DND-41 (cell line): ENCODE data around the gene DPM1.

ENCODE experiments used
- ATAC-seq: fragments of 200-7000 bp; cut with Tn5 transposase; 3 replicates; pipeline ENCODE4 v1.9.1; 2021; ENCODE audit warnings: low read depth; ENCODE audit not compliant: insufficient read depth
- DNase-seq: peaks from one replicate; pipeline ENCODE4 v3.0.0-alpha.2; 2020
- H2AFZ ChIP-seq: 2 replicates; pipeline ENCODE4 v1.6.0; 2012; ENCODE audit warnings: low read depth, low read length
- H3K27ac ChIP-seq: 2 replicates; pipeline ENCODE4 v1.5.1; 2012; ENCODE audit warnings: low read length, inconsistent platforms
- H3K27me3 ChIP-seq: fragments of 200-600 bp; sonication (generic); 2 replicates; pipeline ENCODE4 v1.6.0; 2012; ENCODE audit warnings: low read length, mild to moderate bottlenecking, inconsistent platforms; ENCODE audit not compliant: insufficient read depth, poor library complexity
- H3K36me3 ChIP-seq: 2 replicates; pipeline ENCODE4 v1.5.1; 2012; ENCODE audit warnings: low read length, inconsistent platforms; ENCODE audit not compliant: insufficient read depth
- H3K4me1 ChIP-seq: 2 replicates; pipeline ENCODE4 v1.5.1; 2012; ENCODE audit warnings: mild to moderate bottlenecking, low read length; ENCODE audit not compliant: insufficient read depth
- H3K4me2 ChIP-seq: 2 replicates; pipeline ENCODE4 v1.6.0; 2012; ENCODE audit warnings: mild to moderate bottlenecking, moderate library complexity, low read length, inconsistent platforms; ENCODE audit not compliant: insufficient read depth
- H3K4me3 ChIP-seq, 2 experiments: fragments of 200-600 bp in 1 of 2; shearing (Covaris generic) in 1 of 2; 2 replicates each; pipeline ENCODE4 v1.5.1; 2012 to 2016; ENCODE audit warnings: inconsistent platforms in 2 of 2, low read length in 2 of 2, mild to moderate bottlenecking in 2 of 2, low read depth in 1 of 2, moderate library complexity in 1 of 2
- H3K79me2 ChIP-seq: 2 replicates; pipeline ENCODE4 v1.6.0; 2012; ENCODE audit warnings: low read length, inconsistent platforms; ENCODE audit not compliant: insufficient read depth
- H3K9ac ChIP-seq: 2 replicates; pipeline ENCODE4 v1.6.0; 2012; ENCODE audit warnings: low read depth, mild to moderate bottlenecking, inconsistent platforms, low read length, moderate library complexity
- H3K9me3 ChIP-seq: 2 replicates; pipeline ENCODE4 v1.5.1; 2012; ENCODE audit warnings: low read length, moderate library complexity, mild to moderate bottlenecking, inconsistent platforms; ENCODE audit not compliant: insufficient read depth, severe bottlenecking
- H4K20me1 ChIP-seq: 2 replicates; pipeline ENCODE4 v1.6.0; 2012; ENCODE audit warnings: low read length; ENCODE audit not compliant: insufficient read depth
- EZH2 ChIP-seq: IDR thresholded peaks from 3 replicates; pipeline ENCODE4 v1.6.1; 2012; ENCODE audit warnings: borderline replicate concordance, low read depth, mild to moderate bottlenecking, moderate library complexity, low read length, inconsistent platforms; ENCODE audit not compliant: severe bottlenecking
- TF ChIP-seq, protein P1 (sequence below): IDR thresholded peaks from 2 replicates; pipeline ENCODE4 v1.5.1; 2012; ENCODE audit warnings: borderline replicate concordance, low read length, moderate library complexity, mild to moderate bottlenecking; ENCODE audit not compliant: poor library complexity, severe bottlenecking; ENCODE audit errors: extremely low read depth

Gene DPM1

DNA sequence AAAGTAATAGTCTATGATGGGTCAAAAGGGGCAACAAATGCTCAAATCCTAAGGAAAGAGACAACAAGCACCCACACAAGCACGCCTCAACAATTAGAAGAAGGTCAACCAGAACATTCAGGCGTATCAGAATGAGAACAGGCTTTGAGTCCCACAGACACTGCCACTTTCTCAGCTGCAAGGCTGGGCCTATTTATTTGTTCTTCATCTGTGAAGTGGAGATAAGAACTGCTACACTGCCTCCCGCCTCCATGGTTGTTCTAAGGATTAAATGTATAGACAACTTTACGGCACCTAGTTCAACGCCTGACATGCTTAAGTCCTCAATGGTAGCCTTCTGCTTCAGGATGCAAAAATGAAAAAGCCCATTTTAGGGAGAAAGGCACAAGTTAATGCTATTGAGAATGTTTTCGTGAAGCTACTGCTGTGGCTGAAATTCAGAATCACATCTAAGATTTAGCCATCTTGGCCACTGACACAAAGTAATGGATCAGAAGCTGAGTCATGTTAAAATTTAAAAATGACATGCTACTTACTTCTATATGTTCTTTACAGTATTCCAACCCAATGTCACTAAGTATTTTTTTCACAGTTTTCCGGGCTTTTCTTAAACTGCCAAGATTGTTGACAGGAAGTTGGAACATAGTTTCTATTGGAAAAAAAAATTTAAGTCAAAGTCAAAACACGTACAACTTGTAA lies 54.8 kb downstream of the DPM1 start:
- Histone ChIP-seq H3K4me2 (no peak overlapping the region), H3K9me3 (no peaks in the 10 kb centered on the region), H3K36me3 (peaks cover 86% of the 10 kb centered on the region), H3K4me1 (no peaks in the 10 kb centered on the region), H3K79me2 (peaks cover 91% of the 10 kb centered on the region), H4K20me1 (peaks cover 87% of the 10 kb centered on the region), H3K27me3 (no peaks in the 10 kb centered on the region), H3K27ac (no peak overlapping the region), H2AFZ (no peak overlapping the region), H3K4me3 (no peak overlapping the region), H3K9ac (no peak overlapping the region)
- ATAC-seq (no peak), DNase-seq (no peak)
- TF ChIP-seq, protein P1, sequence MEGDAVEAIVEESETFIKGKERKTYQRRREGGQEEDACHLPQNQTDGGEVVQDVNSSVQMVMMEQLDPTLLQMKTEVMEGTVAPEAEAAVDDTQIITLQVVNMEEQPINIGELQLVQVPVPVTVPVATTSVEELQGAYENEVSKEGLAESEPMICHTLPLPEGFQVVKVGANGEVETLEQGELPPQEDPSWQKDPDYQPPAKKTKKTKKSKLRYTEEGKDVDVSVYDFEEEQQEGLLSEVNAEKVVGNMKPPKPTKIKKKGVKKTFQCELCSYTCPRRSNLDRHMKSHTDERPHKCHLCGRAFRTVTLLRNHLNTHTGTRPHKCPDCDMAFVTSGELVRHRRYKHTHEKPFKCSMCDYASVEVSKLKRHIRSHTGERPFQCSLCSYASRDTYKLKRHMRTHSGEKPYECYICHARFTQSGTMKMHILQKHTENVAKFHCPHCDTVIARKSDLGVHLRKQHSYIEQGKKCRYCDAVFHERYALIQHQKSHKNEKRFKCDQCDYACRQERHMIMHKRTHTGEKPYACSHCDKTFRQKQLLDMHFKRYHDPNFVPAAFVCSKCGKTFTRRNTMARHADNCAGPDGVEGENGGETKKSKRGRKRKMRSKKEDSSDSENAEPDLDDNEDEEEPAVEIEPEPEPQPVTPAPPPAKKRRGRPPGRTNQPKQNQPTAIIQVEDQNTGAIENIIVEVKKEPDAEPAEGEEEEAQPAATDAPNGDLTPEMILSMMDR: no peak
- TF ChIP-seq EZH2: no peak

DNA sequence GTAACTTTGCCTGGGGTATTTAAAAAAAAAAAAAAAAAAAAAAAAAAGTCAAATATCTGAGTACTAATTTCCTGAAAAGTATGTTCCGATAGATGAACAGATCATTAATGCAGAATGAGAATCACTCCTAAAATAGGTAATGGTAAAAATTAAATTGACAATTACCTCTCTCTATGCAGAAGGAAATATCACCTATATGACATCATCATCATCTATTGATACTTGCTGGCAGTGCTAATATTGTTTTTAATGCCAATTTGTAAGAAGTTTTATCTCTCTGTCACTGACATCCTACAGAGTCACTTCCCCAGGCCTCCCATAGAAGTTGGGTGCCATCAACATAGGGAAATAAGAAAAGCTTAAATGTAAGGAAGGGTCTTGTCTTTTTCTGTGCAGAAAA lies 57.0 kb downstream of the DPM1 start:
- no peak for TF ChIP-seq EZH2
- TF ChIP-seq, protein P1: no peak
- H3K4me2 ChIP-seq: no peak overlapping the region
- peaks cover 84% of the 10 kb centered on the region for H4K20me1 ChIP-seq
- no peak for DNase-seq
- H3K4me3 ChIP-seq: no peak overlapping the region
- H3K9ac ChIP-seq: no peak overlapping the region
- H3K27ac ChIP-seq: no peak overlapping the region
- H3K27me3 ChIP-seq: no peaks in the 10 kb centered on the region
- no peak for ATAC-seq
- H3K4me1 ChIP-seq: no peaks in the 10 kb centered on the region
- H3K9me3 ChIP-seq: no peaks in the 10 kb centered on the region
- H3K36me3 ChIP-seq: peaks cover 97% of the 10 kb centered on the region
- no peak overlapping the region for H2AFZ ChIP-seq
- peaks cover 83% of the 10 kb centered on the region for H3K79me2 ChIP-seq

DNA sequence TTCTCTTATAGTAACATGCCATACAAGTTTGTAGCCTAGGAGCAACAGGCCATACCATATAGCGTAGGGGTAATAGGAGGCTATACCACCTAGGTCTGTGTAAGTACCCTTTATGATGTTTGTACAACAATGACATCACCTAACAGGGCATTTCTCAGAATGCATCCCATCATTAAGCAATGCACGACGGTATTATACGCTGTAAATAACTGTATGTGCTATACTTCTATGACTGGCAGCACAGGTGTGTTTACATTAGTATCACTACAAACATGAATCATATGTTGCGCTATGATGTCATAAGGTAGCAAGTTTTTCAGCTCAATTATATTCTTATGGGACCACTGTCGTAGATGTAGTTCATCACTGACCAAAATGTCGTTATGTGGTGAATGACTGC lies 58.1 kb downstream of the DPM1 start:
- H3K27me3 ChIP-seq: no peaks in the 10 kb centered on the region
- H3K4me2 ChIP-seq: no peak overlapping the region
- TF ChIP-seq, protein P1: no peak
- no peak for TF ChIP-seq EZH2

DNA sequence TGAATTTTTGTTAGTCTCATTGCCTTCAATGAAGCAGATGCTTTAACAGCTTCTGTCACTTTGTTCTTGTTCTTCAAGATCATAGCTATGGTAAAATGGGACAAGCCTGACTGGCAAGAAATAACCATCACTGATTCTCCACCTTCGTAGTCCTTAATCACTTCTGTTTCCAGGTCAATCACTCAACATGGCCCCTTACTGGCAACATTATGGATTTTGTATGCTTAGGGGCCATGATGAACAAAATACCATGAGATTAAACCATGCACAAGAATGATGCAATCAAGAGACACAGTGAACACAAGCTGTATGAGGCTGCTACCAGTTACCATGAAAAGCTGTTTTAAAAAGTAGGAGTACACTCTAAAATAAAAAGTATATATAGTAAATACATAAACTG lies 59.9 kb downstream of the DPM1 start:
- Histone ChIP-seq H3K27ac (no peak overlapping the region), H3K36me3 (peaks cover 96% of the 10 kb centered on the region)
- ATAC-seq: no peak

More for the DNA sequence above, 58.1 kb downstream of the DPM1 start:
- no peak overlapping the region for H3K9ac ChIP-seq
- peaks cover 96% of the 10 kb centered on the region for H3K36me3 ChIP-seq
- no peaks in the 10 kb centered on the region for H3K4me1 ChIP-seq
- H3K9me3 ChIP-seq: no peaks in the 10 kb centered on the region
- H3K4me3 ChIP-seq: no peak overlapping the region
- H4K20me1 ChIP-seq: peaks cover 79% of the 10 kb centered on the region
- peaks cover 73% of the 10 kb centered on the region for H3K79me2 ChIP-seq
- DNase-seq: no peak
- H2AFZ ChIP-seq: no peak overlapping the region
- no peak overlapping the region for H3K27ac ChIP-seq
- no peak for ATAC-seq

More for the DNA sequence above, 59.9 kb downstream of the DPM1 start:
- Histone ChIP-seq H4K20me1 (peaks cover 69% of the 10 kb centered on the region), H3K4me1 (no peaks in the 10 kb centered on the region), H3K4me3 (no peak overlapping the region), H3K9me3 (no peaks in the 10 kb centered on the region), H3K4me2 (no peak overlapping the region), H3K79me2 (peaks cover 59% of the 10 kb centered on the region), H2AFZ (no peak overlapping the region), H3K27me3 (no peaks in the 10 kb centered on the region), H3K9ac (no peak overlapping the region)
- TF ChIP-seq, protein P1: no peak
- no peak for TF ChIP-seq EZH2
- no peak for DNase-seq
